ENCODE results near the gene COPE.
"Not testable (repeated sequence)": the region's sequence is repeated elsewhere in the genome, so short reads cannot be mapped to it uniquely, and the experiment has no call there.

Gene COPE

DNA sequence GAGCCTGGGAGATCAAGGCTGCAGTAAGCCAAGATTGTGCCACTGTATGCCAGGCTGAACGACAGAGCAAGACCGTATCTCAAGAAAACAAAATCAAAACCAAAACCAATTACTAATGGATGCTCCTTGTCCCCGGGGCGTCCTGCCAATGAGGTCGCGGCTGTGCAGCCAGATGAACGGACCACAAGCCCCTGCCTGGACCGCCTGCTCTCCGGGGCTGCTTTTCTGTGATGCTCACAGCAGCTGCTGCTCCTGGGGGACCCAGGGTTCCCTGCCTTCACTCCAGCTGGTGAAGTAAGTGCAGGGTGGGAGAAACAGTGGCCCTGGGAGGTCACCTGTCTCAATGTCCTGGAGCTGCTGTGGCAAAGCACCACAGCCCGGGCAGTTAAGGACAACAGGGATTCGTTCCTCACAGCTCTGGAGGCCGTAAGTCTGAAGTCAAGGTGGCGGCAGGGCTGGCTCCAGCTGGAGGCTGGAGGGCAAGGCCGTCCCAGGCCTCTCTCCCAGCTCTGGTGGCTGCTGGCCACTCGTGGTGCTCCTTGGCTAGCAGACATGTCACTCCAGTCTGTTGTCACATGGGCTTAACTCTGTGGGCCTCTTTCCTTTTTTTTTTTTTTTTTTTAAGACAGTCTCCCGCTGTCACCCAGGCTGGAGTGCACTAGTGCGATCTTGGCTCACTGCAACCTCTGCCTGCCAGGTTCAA, 10.1 kb downstream of the COPE start:
- no peak for DNase-seq (ENCODE audit: low spot score)

GRCh38 chr19:18906605-18907519, 12.3 kb downstream of the COPE start:
- no peak for DNase-seq (ENCODE audit: low spot score)

- DNase-seq (ENCODE audit: low spot score), result no peak
Observed at GRCh38 chr19:18905513-18906236, 13.5 kb downstream of the COPE start.

DNA sequence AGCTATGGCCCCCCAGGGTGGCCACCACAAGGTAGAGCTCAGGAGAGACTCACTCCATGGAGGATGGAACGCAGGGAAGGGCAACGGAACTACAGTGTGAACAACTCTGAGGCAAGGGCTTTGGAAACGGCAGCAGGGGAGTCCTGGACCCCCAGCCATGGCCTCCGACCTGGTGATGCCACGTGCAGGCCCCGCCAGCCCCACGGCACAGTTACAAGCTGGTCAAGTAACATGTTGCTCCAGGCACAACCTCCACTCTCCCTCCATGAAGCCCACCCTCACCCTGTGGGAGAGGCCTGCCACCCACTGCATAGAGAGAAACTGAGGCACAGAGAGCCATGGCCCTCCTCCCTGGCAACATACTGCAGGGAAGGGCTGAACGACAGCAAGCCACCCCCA, 14.1 kb downstream of the COPE start:
- DNase-seq (ENCODE audit: low spot score), result no peak

- DNase-seq (ENCODE audit: low spot score), result no peak
Observed at GRCh38 chr19:18904334-18905057, 14.7 kb downstream of the COPE start.

- no peak for DNase-seq (ENCODE audit: low spot score)
Observed at GRCh38 chr19:18903156-18904037, 15.8 kb downstream of the COPE start.

- not testable (repeated sequence) for DNase-seq (ENCODE audit: low spot score)
Observed at GRCh38 chr19:18902519-18902918, 16.7 kb downstream of the COPE start.

DNA sequence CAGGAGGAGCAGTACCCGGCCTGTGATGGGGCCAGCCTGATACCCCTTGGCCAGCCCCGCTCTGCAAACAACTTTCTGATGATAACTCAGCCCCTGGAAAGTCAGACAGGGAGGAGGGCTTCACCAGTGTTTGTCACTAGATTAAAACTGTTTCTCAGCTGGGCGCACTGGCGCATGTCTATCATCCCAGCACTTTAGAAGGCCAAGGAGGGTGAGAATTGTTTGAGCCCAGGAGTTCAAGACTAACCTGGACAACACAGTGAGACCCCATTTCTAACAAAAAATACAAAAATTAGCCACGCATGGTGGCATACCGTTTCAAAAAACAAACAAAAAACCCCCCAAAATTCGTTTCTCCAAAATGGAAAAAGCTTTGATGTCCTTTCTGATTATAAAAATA, 17.7 kb downstream of the COPE start:
- no peak for DNase-seq (ENCODE audit: low spot score)

- no peak for DNase-seq (ENCODE audit: low spot score)
Observed at GRCh38 chr19:18900700-18901481, 18.3 kb downstream of the COPE start.

DNA sequence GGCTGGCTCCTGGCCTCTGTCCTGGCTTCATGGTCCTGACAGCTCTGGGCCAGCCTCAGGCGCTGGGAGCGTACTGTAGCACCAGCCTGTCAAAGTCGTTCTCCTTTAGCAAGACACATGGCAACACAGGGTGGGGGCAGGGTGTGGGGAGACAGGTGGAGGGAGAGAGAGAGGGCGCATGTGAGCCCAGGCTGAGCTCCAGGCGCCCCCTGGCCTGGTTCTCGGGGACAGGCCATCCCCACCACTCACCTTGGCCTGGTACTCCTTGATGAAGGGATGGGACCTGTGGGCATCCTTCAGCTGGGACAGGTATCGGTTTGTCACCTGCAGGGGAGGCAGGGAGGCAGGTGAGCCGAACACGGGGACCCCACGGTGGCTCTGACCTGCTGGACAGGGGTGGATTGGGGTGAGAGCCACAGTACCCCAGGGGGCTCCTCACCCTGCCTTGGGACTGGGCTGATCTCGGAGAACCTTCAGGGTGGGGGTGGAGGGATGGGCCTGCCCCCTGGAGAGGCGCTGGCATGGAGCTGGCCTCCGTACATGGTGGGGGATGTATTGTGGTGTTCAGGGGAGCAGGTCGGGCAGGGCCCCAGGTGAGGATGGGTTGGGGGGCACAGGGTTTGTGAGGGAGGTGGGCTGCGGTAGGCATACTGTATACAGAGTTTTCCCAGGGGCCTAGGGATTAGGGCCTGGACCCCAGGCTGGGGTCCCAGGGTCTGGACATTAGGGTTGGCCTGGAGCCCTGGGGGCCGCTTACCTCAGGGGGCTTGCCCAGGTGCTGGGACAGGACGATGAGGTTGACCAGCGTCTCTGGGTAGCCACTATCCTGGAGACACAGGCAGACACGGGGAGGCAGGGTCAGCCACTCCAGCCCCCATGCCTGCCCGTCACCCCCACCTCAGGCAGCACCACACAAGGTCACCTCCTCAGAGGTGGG, 19.3 kb downstream of the COPE start:
- DNase-seq (ENCODE audit: low spot score), result no peak

- peak; percentile 26 for DNase-seq (ENCODE audit: low spot score)
Observed at GRCh38 chr19:18898607-18899408, 20.4 kb downstream of the COPE start.

DNA sequence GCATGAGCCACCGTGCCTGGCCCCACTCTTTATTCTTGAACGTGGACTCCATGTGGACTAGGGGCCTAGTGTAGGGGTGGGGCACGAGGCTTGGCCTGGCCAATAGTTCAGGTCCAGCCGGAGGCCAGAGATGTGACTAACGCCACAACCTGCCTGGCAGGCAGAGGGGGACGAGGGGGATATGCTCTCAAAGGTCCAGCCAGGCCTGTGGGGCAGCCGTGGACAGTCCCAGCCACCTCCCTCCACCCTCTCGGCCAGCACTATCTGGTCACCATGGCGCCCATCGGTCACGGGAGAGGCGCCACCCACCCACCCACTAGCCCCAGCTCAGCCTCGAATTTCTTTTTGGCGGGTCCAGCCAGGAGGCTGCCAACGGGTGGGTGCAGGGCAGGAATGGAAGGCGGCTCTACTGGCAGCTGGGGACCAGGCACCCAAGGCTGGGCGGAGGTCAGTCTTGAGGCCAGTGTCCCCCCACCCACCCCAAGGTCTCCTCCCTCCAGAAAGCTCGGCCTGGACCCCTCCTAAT, 21.0 kb downstream of the COPE start:
- DNase-seq (ENCODE audit: low spot score), result peak; percentile 14

GRCh38 chr19:18897094-18898029, 21.8 kb downstream of the COPE start:
- DNase-seq (ENCODE audit: low spot score), result peak; percentile 26

DNA sequence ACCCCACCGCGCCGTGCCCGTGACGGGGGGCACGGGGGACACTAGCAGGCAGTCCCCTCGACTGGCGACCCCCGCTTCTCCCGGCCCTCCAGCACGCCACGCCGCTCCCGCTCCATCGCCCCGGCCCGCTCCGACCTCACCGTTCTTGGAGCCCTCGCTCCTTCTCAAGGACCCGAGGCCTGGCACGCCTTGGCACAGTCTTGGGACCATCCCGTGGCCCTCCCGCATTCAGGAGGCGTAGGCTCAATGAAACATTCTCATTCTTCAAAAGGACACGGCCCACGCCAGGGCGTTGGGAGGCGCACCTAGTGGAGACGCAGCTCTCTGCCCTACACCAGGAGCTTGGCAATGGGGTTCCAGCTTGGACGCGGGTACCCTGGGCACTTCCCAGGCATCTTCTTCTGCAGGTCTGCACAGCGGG, 22.8 kb downstream of the COPE start:
- DNase-seq (ENCODE audit: low spot score), result peak; percentile 70

DNA sequence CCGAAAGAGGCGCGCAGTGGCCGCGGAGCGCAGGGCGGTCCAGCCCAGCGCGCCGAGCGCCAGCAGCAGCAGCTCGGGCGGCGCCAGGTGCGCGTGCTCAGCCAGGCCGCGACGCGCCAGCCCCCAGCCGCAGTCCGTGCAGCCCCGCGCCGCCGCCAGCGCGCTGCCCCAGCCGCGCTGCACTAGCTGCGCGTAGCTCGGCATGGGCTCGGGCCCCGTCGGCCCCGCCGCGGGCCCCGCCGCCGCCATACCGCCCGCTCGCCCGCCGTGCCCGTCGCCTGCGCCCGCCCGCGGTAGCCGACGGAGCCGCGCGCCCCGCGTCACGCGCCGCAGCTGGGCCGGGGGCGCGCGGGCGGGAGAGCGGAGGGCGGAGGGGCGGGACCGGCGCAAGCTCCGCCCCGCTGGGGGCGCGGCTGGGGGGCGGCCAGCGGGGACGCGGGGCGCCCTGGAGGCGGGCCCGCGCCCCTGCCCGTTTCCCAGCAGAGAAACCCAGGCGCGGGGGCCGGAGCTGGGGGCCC, 23.3 kb downstream of the COPE start, which contains the start of gene CERS1:
CERS1 (minus strand) TSS at position 335 of the 518 bp plus-strand sequence; CDS start at position 249, 86 bp downstream.
- peak; percentile 97 for DNase-seq (ENCODE audit: low spot score)
